WI38 (cell line): ENCODE results near the gene CFAP119.

Experiments used
- H3K4me3 ChIP-seq: 2 replicates; pipeline ENCODE4 v1.5.1; 2011; ENCODE audit warnings: low read depth, mild to moderate bottlenecking, control low read depth, low read length
- CTCF ChIP-seq: IDR thresholded peaks from 2 replicates; pipeline ENCODE4 v1.5.1; 2012; ENCODE audit warnings: low read depth, mild to moderate bottlenecking, control low read depth, low read length

CFAP119 gene

GRCh38 chr16:30743716-30744115, 18.1 kb downstream of the CFAP119 start:
- no peak for TF ChIP-seq CTCF
- H3K4me3 ChIP-seq = no peak overlapping the region

DNA sequence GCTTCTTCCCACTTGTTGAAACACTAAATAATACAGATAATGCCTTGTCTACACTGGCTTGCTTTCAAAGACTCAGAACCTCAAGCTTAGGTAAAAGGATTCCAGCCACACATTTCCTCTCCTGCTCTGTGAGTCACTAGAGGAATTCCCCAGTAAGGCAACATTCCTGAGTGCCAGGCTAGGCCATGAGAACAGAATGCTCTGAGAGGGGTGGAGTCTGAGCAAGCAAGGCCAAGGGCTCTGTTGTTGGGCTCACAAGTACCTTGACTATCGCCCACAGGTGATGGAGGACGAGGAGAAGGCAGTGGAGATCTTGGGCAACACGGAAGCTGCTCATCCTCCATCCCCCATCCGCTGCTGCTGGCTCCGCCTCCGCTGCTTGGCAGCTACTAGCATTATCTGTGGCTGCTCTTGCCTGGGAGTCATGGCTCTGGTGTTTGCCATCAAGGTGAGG, 20.4 kb downstream of the CFAP119 start:
- TF ChIP-seq CTCF = no peak
- no peak overlapping the region for H3K4me3 ChIP-seq

- TF ChIP-seq CTCF = no peak
- H3K4me3 ChIP-seq = peak overlapping the region; percentile 30; the same call in 1 of the 2 replicates
Measured at GRCh38 chr16:30740364-30741251, 21.3 kb downstream of the CFAP119 start.

GRCh38 chr16:30738984-30739951, 22.6 kb downstream of the CFAP119 start:
- H3K4me3 ChIP-seq = no peak overlapping the region

DNA sequence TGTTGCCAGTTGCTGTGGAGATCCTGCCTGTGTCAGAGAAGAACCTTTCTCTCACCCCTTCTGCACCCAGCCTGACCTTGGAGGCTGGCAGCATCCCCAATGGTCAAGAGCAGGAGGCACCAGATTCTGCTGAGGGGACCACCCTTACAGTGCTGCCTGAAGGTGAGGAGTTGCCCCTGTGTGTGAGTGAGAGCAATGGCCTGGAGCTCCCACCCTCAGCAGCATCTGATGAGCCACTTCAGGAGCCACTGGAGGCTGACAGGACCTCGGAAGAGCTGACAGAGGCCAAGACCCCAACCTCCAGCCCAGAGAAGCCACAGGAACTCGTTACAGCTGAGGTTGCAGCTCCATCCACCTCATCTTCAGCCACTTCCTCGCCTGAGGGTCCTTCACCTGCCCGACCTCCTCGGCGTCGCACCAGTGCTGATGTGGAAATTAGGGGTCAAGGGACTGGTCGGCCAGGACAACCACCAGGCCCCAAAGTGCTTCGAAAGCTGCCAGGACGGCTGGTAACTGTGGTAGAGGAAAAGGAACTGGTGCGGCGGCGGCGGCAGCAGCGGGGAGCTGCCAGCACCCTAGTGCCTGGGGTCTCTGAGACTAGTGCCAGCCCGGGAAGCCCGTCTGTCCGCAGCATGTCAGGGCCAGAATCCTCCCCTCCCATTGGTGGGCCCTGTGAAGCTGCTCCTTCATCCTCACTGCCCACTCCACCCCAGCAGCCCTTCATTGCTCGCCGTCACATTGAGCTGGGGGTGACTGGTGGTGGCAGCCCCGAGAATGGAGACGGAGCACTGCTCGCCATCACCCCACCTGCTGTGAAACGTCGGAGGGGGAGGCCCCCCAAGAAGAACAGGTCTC, 23.8 kb downstream of the CFAP119 start:
- TF ChIP-seq CTCF = no peak
- no peak overlapping the region for H3K4me3 ChIP-seq

More at GRCh38 chr16:30738984-30739951, 22.6 kb downstream of the CFAP119 start:
- TF ChIP-seq CTCF = no peak

DNA sequence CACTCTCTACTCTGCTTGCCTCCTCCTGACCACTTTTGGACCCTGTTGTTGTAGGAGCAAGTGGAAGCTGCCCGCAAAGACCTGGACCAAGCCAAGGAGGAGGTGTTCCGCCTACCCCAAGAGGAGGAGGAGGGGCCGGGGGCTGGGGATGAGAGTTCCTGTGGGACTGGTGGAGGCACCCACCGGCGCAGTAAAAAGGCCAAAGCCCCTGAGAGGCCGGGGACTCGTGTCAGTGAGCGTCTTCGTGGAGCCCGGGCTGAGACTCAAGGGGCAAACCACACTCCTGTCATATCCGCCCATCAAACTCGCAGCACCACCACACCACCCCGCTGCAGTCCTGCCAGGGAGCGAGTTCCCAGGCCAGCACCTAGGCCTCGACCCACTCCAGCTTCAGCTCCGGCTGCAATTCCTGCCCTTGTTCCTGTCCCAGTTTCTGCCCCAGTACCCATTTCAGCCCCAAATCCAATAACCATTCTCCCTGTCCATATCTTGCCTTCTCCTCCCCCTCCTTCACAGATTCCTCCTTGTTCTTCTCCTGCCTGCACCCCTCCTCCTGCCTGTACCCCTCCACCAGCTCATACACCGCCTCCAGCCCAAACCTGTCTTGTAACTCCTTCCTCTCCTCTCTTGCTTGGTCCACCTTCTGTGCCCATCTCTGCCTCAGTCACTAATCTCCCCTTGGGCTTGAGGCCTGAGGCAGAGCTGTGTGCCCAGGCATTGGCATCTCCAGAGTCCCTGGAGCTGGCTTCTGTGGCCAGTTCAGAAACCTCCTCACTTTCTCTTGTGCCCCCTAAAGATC, 24.7 kb downstream of the CFAP119 start:
- H3K4me3 ChIP-seq = no peak overlapping the region
- TF ChIP-seq CTCF = no peak
